ENCODE data around the gene GRAMD2A.

Gene GRAMD2A

DNA sequence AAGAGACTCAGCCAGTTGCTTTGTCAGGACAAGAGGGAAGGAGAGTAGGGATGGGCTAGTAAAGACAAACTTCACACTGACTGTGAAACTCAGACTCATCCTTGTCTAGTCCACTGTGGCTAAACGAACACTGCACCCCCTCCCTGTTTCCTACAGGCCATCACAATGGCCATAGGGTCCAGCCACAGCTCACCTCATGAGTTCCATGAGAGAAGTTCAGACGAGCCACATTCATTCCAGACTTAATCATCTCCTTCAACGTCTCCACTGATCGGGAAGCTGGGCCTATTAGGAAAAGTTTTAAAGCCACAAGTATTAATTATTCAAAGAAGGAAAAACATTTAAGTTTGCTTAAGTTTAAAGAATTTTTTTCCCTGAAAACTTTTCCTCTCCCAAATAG lies 19.6 kb upstream of the GRAMD2A start:
- DNase-seq (ENCODE audit: low read depth) = no peak

- no peak for DNase-seq (ENCODE audit: low read depth)
These were observed 18.5 kb upstream of the GRAMD2A start for GRCh38 chr15:72216079-72216478.

DNA sequence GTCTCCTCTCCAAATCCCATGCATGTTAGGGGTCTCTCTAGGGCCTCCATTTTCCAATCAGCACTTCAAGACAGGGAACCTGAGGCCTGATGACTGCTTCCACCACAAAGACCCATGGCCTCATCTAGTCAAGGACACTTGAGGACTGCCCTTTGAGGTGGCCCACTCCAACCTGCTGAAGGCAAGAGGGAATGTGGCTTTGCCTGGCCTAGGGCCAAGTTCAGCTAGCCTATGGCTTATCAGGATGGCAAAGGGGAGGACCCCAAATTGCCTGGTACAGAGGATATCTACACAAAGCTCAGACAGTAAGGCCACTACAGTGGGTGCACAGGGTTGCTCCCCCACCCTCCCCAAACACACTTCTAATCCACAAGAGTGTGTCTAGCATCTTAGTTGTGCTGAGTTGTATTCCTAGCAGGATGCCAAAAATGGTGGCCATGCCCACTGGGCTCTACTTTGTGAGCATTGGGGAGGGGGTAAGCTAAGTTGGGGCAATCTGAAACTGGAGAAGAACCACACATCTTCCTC lies 10.0 kb upstream of the GRAMD2A start:
- no peak for DNase-seq (ENCODE audit: low read depth)

DNA sequence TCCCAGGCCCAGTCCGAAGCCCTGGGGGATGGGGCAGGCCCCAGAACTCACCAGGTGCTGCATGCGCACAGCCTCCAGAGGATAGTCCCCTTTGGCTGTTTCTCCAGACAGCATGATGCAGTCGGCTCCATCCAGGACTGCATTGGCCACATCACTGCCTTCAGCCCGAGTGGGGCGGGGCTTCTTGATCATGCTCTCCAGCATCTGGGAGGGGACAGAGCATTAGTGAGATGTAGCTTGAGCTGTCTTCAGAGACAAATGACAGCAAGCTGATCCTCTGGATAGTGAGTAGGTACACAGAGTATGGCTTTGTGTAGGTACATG lies 9.1 kb upstream of the GRAMD2A start:
- DNase-seq (ENCODE audit: low read depth) = no peak

DNA sequence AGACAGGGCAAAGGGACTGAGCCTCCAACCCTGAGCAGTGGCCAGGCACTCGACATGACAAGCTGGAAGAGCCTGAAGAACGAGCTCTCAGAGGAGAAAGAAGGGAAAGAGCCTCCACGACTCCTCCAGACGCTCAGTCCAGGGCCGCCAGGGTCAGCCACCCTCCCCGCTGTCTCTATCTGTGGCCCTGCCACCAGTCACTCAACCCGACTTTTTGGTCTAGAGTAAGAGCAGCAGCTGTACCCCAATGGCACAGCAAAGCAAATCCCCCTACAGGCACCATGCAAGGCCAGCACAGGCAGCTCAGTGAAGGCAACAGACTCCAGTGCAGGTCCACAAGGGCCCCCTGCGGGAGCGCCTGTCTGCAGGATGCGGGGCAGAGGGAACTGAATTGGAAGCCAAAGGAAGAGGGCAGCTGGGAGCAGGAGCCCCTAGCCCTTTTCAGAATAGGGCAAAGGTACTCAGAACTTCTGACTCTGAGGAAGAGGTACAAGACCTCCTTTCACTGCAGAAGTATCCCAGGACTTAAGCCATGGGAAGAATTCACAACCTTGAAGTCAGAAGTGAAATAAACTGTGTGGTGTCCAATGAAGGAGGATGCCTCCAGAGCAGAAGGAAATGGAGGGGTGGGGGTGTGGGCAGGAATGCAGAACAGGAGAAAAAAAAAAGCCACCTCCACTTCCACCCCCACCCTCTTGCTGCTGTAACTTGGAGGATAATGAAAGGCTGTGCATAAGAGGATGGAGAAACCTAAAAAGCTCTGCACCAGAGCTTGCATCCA lies 8.5 kb upstream of the GRAMD2A start:
- DNase-seq (ENCODE audit: low read depth) = no peak

- DNase-seq (ENCODE audit: low read depth) = no peak
These were observed 7.7 kb upstream of the GRAMD2A start for GRCh38 chr15:72205273-72205672.

GRCh38 chr15:72203507-72203837 lies 5.9 kb upstream of the GRAMD2A start:
- DNase-seq (ENCODE audit: low read depth) = peak; percentile 67

DNA sequence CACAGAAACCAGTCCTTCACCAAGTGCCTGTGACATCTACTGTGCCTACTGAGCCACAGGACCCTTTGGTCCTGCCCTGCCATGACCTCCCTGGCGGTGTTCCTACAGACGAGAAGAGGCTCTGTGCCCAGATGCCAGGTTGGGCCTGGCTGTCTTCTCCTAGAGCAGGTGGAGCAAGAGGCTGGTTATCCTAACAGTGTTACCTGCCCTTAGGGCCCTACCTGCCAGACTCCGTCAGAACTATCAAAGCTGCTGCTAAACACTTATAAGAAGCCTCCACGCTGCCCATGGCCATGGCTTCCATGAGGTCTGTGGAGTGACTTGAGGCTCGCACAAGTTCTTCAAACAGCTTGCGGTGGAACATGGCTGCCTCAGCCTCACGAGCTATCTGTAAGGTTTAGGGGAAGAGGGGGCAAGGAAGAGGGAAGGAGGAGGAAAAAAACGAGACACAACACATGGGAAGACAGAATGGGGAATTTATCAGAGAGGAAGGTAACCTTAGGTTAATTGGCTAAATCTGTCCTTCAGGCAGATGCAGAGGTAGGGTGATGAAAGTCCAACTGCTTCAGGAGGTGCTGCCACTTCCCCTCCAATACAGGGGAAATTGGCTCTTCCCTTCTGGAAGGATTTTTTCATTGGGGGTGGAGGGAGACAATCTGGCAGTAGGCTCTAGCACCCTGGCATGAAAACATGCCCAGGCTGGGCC lies 5.4 kb upstream of the GRAMD2A start:
- DNase-seq (ENCODE audit: low read depth) = no peak

GRCh38 chr15:72202302-72202701 lies 4.7 kb upstream of the GRAMD2A start:
- no peak for DNase-seq (ENCODE audit: low read depth)

GRCh38 chr15:72201391-72201921 lies 3.9 kb upstream of the GRAMD2A start:
- DNase-seq (ENCODE audit: low read depth) = no peak

DNA sequence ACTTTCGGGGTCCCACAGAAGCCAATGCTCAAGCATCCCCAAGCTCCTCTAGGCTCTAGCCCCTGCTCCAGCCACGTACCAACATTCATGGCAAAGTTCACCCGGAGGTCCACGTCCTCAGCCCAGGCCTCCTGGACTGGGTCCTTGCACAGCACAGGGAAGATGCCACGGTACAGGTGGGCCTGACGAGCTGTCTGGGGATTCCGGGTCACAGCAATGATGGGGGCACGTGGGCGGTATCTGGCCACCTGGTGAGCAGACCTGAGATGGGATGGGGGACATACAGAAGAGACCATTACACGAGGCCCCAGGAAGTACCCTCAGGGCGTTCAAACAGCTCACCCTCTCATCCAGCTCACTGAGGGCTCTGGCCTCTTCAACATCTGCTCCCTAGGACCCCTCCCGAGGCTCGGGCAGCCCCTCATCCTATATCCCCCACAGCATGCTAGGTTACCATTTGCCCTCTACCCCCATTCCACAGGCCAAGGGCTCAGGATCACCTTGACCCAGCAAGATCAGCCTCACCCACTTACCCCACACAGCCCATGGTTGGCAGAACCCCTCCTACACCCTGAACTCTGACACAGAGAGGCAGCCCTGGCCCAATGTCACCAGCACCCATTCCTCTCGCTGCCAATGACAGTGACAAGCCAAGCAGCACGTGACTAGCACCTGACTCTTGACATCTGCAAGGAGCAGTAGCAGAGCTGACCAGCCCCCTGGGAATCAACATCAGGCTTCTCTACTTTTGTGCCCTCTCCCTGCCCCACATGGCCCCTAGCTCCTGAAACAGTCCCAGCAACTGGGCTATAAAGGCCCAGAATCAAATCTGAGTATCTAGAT lies 3.0 kb upstream of the GRAMD2A start:
- DNase-seq (ENCODE audit: low read depth) = no peak

DNA sequence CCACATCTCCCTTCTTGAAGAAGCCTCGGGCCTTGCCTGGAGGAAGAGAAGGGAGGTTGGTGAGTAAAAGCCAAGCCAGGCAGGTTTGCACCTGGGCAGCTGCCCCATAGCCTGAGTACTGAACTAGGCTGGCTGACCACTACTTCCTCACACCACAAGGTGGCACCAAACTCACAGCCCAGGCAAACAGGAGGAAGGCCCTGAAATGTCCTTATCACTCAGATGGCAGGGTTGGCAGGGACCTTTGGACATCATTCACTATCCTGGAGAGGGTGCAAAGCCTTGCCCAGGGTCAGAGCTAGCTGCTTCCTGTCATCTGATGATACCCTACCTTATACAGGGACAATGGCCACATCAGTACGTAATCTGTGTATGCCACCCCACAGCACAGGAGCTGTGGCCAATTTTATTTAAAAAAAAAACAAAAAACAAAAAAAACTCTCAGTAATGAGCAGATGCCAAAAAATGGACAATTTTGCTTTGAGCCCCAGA lies 2.2 kb upstream of the GRAMD2A start:
- peak; percentile 67 for DNase-seq (ENCODE audit: low read depth)

DNA sequence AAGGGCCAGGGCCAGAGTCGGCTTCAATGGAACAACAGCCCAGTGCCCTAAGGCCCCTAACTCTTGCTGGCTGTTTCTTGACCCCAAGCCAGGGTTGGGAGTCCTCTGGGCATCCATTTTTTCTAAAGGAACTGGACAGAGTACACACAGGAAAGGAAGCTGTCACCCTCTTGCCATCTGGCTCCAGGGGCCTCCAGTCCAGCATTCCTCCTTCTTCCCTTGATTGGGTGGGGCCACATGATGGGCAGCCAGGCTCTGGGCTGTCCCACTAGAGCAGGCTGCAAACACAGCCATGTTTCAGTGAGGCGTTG lies 1.6 kb upstream of the GRAMD2A start:
- no peak for DNase-seq (ENCODE audit: low read depth)

DNA sequence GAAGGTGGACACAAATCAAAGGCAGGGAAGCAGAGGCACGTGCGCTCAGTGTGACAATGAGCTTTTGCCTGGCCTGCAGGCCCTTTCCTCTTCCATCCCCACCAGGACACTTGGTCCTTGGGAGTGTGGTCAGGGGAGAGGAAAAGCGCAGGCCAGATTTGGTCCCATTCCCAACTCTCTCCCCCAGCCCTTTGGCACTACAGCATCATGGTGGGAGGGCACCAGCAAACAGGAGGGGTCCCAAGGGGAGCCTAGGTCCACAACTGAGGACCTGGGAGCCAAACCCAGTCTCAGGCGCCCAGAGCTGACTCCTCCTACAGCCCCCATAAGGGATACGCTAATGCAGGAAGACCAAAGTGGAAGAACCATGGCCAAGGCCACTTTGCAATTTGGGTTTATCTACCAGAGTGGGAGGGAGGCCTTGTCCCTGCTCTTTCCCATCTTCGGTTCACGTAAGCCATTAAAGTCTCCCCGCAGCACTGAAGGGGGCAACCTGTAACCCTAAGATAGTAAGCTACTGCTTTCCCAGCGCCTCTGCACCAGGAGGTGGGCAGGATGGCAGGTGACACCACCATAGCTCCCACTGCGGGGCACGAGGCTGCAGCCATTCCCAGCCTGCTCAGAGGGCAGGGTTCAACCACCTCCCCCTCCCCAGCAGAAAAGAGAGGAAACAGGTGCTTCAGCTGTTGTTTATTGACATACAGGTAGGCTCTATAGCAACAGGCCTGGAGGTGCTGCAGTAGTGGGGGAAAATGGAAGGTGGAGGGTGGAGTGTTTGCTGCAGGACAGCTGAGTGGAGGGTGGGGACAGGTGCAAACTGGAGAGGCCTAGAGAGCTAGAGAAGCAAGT lies 993 bp upstream of the GRAMD2A start:
- DNase-seq (ENCODE audit: low read depth) = no peak

GRCh38 chr15:72197041-72197459 lies 537 bp downstream of the GRAMD2A start:
- no peak for DNase-seq (ENCODE audit: low read depth)

GRCh38 chr15:72196409-72197040 lies 1.1 kb downstream of the GRAMD2A start:
- DNase-seq (ENCODE audit: low read depth) = no peak

DNA sequence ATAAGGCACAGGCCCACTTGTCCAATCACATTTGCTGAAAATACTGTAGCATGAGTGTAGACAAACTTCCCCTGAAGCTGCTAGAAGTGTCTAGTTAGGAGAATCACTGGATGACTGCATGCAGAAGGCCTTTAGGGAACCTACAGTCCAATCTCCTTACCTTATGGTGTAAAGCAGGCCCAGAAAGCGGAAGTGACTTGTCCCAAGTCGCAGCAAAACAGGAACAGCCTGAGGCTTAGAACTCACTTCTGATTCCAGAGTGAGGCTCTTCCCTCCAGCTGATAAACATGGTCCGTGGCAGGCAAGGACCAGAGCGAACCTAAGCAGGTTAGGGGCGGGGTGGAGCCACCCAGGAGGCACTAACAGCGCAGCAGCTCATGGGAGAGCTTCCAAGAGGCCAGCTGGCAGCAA lies 2.5 kb downstream of the GRAMD2A start:
- DNase-seq (ENCODE audit: low read depth) = no peak

DNA sequence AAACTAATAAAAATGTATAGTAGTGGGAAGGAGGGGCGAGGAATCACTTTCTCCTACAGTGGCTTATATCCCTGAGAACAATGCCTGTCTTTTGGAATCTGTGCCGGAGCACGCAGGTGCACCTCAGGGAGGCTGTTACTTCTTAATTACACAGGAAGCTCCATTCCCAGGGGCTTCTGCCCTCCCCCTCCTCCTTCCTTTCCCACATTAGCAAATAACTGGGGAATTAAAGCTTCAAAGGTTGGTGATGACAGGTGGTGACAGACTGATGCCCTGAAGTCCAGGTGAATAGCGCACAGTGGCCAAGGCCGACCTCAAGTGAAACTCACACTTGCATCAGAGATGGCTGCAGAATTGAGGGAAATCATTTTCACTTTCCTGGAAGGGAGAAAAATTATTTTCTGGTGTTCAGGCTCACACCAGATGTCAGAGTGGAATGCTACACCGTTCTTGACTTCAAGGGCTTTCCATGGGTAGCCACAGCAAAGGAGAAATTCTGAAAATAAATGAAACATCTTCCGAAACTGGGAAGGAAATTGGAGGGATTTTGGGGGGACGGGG lies 3.7 kb downstream of the GRAMD2A start:
- DNase-seq (ENCODE audit: low read depth) = no peak

DNA sequence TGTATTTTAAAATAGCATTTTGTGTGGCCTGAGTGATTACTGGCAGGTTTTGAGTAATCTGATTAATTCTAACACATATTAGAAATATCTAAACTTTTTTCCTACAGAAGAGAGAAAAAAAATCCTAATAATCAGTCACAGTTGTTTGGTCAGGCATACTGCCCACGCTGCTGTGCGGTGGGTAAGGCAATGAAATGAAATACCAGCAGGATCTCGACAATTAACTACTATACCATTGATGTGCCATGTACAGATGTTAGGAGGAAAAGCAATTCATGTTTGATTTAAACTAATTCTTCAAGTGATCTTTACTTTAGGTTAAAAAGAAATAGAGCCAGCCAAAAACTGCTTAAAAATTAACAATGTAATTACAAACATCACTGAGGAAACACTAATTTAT lies 5.2 kb downstream of the GRAMD2A start:
- no peak for DNase-seq (ENCODE audit: low read depth)

GRCh38 chr15:72189250-72189902 lies 8.2 kb downstream of the GRAMD2A start:
- DNase-seq (ENCODE audit: low read depth) = no peak
